ENCODE data around the gene SOAT2. TPM values are rescaled to one million over a fixed set of nuclear protein-coding genes. Genes with fewer than 3 reads are reported as not detected.

The SOAT2 gene
- polyA plus RNA-seq, 1 donor (not counting 4 experiments of a cell fraction or from before 2014, with no cell fraction given) = not detected

- no peak overlapping the region for H3K9ac ChIP-seq (ENCODE audit: control insufficient read depth, extremely low read depth, insufficient read depth, low read length)
- no peaks in the 10 kb centered on the region for H3K36me3 ChIP-seq (ENCODE audit: control insufficient read depth in 2 of 2, extremely low read depth in 1 of 2, insufficient read depth in 2 of 2, low read length in 2 of 2)
- dilution Hi-C loops (cut with MboI; ENCODE audit: extremely low pct_ligation_motif_present, low sequenced_read_pairs) = no loop called here
- peaks cover 6% of the 10 kb centered on the region for H3K4me1 ChIP-seq (ENCODE audit: control insufficient read depth, extremely low read depth, insufficient read depth, low read length)
- DNase-seq (ENCODE audit: low read depth, low spot score) = no peak
- no peak overlapping the region for H3K4me2 ChIP-seq (ENCODE audit: control insufficient read depth, extremely low read depth, insufficient read depth, low read depth, low read length)
- FAIRE-seq = no peak
- H2AFZ ChIP-seq (ENCODE audit: control insufficient read depth, low read length) = no peak overlapping the region
- no peaks in the 10 kb centered on the region for H3K27me3 ChIP-seq (ENCODE audit: control insufficient read depth, extremely low read depth, insufficient read depth, low read length)
- no peaks in the 10 kb centered on the region for H3K79me2 ChIP-seq (ENCODE audit: control insufficient read depth, insufficient read depth, low read length)
- TF ChIP-seq CTCF (optimal IDR thresholded peaks at IDR 0.05 in 1 of 3, IDR thresholded peaks at IDR 0.05 in 1 of 3, conservative IDR thresholded peaks at IDR 0.05 in 1 of 3; ENCODE audit: extremely low read depth in 1 of 3, insufficient read depth in 2 of 3, low read length in 3 of 3) (no peak), EZH2 (IDR thresholded peaks at IDR 0.05; ENCODE audit: low read length) (no peak)
- H3K4me3 ChIP-seq (ENCODE audit: control insufficient read depth in 2 of 3, extremely low read depth in 1 of 3, insufficient read depth in 2 of 3, low read depth in 1 of 3, low read length in 3 of 3) = no peak overlapping the region
- H4K20me1 ChIP-seq (ENCODE audit: control insufficient read depth, extremely low read depth, insufficient read depth, low read length) = no peaks in the 10 kb centered on the region
- H3K27ac ChIP-seq (ENCODE audit: control insufficient read depth, insufficient read depth, low read length) = no peak overlapping the region
- no peaks in the 10 kb centered on the region for H3K9me3 ChIP-seq (ENCODE audit: control insufficient read depth, low read depth, low read length)
- H3K9me1 ChIP-seq (ENCODE audit: control insufficient read depth, extremely low read depth, insufficient read depth, low read length) = peaks cover 2% of the 10 kb centered on the region
Measured at GRCh38 chr12:53120685-53121525, 17.6 kb downstream of the SOAT2 start.

GRCh38 chr12:53122961-53123468 is 19.7 kb downstream of the SOAT2 start:
- H3K4me2 ChIP-seq (ENCODE audit: control insufficient read depth, extremely low read depth, insufficient read depth, low read depth, low read length) = no peak overlapping the region
- H2AFZ ChIP-seq (ENCODE audit: control insufficient read depth, low read length) = no peak overlapping the region
- no peaks in the 10 kb centered on the region for H3K79me2 ChIP-seq (ENCODE audit: control insufficient read depth, insufficient read depth, low read length)
- H3K36me3 ChIP-seq (ENCODE audit: control insufficient read depth in 2 of 2, extremely low read depth in 1 of 2, insufficient read depth in 2 of 2, low read length in 2 of 2) = no peaks in the 10 kb centered on the region
- DNase-seq (ENCODE audit: low read depth, low spot score) (no peak), FAIRE-seq (no peak)
- no peak overlapping the region for H3K27ac ChIP-seq (ENCODE audit: control insufficient read depth, insufficient read depth, low read length)
- H3K4me3 ChIP-seq (ENCODE audit: control insufficient read depth in 2 of 3, extremely low read depth in 1 of 3, insufficient read depth in 2 of 3, low read depth in 1 of 3, low read length in 3 of 3) = no peak overlapping the region
- no peaks in the 10 kb centered on the region for H3K27me3 ChIP-seq (ENCODE audit: control insufficient read depth, extremely low read depth, insufficient read depth, low read length)
- peaks cover 6% of the 10 kb centered on the region for H3K4me1 ChIP-seq (ENCODE audit: control insufficient read depth, extremely low read depth, insufficient read depth, low read length)
- peaks cover 2% of the 10 kb centered on the region for H3K9me1 ChIP-seq (ENCODE audit: control insufficient read depth, extremely low read depth, insufficient read depth, low read length)
- no peaks in the 10 kb centered on the region for H3K9me3 ChIP-seq (ENCODE audit: control insufficient read depth, low read depth, low read length)
- TF ChIP-seq EZH2 (IDR thresholded peaks at IDR 0.05; ENCODE audit: low read length) (no peak), CTCF (optimal IDR thresholded peaks at IDR 0.05 in 1 of 3, IDR thresholded peaks at IDR 0.05 in 1 of 3, conservative IDR thresholded peaks at IDR 0.05 in 1 of 3; ENCODE audit: extremely low read depth in 1 of 3, insufficient read depth in 2 of 3, low read length in 3 of 3) (no peak)
- H3K9ac ChIP-seq (ENCODE audit: control insufficient read depth, extremely low read depth, insufficient read depth, low read length) = no peak overlapping the region
- no peaks in the 10 kb centered on the region for H4K20me1 ChIP-seq (ENCODE audit: control insufficient read depth, extremely low read depth, insufficient read depth, low read length)
- dilution Hi-C loops (cut with MboI; ENCODE audit: extremely low pct_ligation_motif_present, low sequenced_read_pairs) = no loop called here

Data from keratinocyte (primary cell).